Liver (tissue), 9 donors: Measurements from ENCODE around the gene LEMD2. TPM values are rescaled to one million over a fixed set of nuclear protein-coding genes. Genes with fewer than 3 reads are reported as not detected.

Source experiments
- DNase-seq: peaks from one replicate; pipeline ENCODE4 v3.0.0-alpha.2; 2017; ENCODE audit warnings: low spot score
- H3K27ac ChIP-seq, 2 donors: one replicate each; pipeline ENCODE4 v1.7.0; 2013; ENCODE audit warnings: inconsistent platforms in 2 of 2, low read length in 2 of 2, control low read depth in 1 of 2, low read depth in 1 of 2, mild to moderate bottlenecking in 1 of 2
- H3K27me3 ChIP-seq, 4 donors: one replicate each; pipeline versions ENCODE4 v1.6.1 to v1.7.0; 2013; ENCODE audit warnings: low read length in 3 of 4, inconsistent platforms in 1 of 4, mild to moderate bottlenecking in 1 of 4, moderate library complexity in 1 of 4; ENCODE audit not compliant: control insufficient read depth in 4 of 4, insufficient read depth in 4 of 4
- H3K36me3 ChIP-seq, 4 donors: one replicate each; pipeline versions ENCODE4 v1.6.1 to v1.7.0; 2013; ENCODE audit warnings: low read length in 3 of 4, mild to moderate bottlenecking in 3 of 4, low read depth in 1 of 4, moderate library complexity in 1 of 4; ENCODE audit not compliant: control insufficient read depth in 4 of 4, insufficient read depth in 3 of 4
- H3K4me1 ChIP-seq, 4 donors: one replicate each; pipeline versions ENCODE4 v1.6.1 to v1.7.0; 2013; ENCODE audit warnings: low read length in 3 of 4, mild to moderate bottlenecking in 3 of 4, moderate library complexity in 1 of 4; ENCODE audit not compliant: control insufficient read depth in 4 of 4, insufficient read depth in 4 of 4
- H3K4me3 ChIP-seq, 3 donors: one replicate each; pipeline versions ENCODE4 v1.6.1 to v1.7.0; 2013; ENCODE audit warnings: low read length in 3 of 3, control low read depth in 1 of 3, low read depth in 1 of 3, mild to moderate bottlenecking in 1 of 3
- H3K9ac ChIP-seq, 2 donors: one replicate each; pipeline ENCODE4 v1.7.0; 2013; ENCODE audit warnings: low read length in 2 of 2, mild to moderate bottlenecking in 2 of 2, moderate library complexity in 2 of 2, control low read depth in 1 of 2, low read depth in 1 of 2
- H3K9me3 ChIP-seq, 4 donors: one replicate each; pipeline versions ENCODE4 v1.6.1 to v1.7.0; 2013; ENCODE audit warnings: low read length in 3 of 4; ENCODE audit not compliant: control insufficient read depth in 4 of 4
- EGR1 ChIP-seq, 2 donors: IDR thresholded peaks; 2 replicates each; pipeline ENCODE4 v1.6.1; 2016 to 2018; ENCODE audit warnings: antibody characterized with exemption in 2 of 2, low read depth in 2 of 2
- FOXA1 ChIP-seq: IDR thresholded peaks from 2 replicates; pipeline ENCODE4 v1.6.1; 2016; ENCODE audit warnings: antibody characterized with exemption
- FOXA2 ChIP-seq: IDR thresholded peaks from 2 replicates; pipeline ENCODE4 v1.6.1; 2016; ENCODE audit warnings: antibody characterized with exemption
- GABPA ChIP-seq, 2 donors: IDR thresholded peaks in 1 of 2; conservative IDR thresholded peaks in 1 of 2; 2 replicates each; pipeline ENCODE4 v1.6.1; 2016; ENCODE audit warnings: antibody characterized with exemption in 2 of 2, mild to moderate bottlenecking in 1 of 2, moderate library complexity in 1 of 2
- HNF4A ChIP-seq, 2 donors: conservative IDR thresholded peaks; 2 replicates each; pipeline ENCODE4 v1.6.1; 2016; ENCODE audit warnings: antibody characterized with exemption in 2 of 2, mild to moderate bottlenecking in 2 of 2
- JUND ChIP-seq, 2 donors: IDR thresholded peaks; 2 replicates each; pipeline ENCODE4 v1.6.1; 2016; ENCODE audit warnings: antibody characterized with exemption in 2 of 2
- NR2F2 ChIP-seq: IDR thresholded peaks from 2 replicates; pipeline ENCODE4 v1.6.1; 2016; ENCODE audit warnings: antibody characterized with exemption
- RAD21 ChIP-seq, 2 donors: IDR thresholded peaks; 2 replicates each; pipeline ENCODE4 v1.6.1; 2016; ENCODE audit warnings: antibody characterized with exemption in 2 of 2, mild to moderate bottlenecking in 2 of 2
- RXRA ChIP-seq, 2 donors: IDR thresholded peaks; 2 replicates each; pipeline ENCODE4 v1.6.1; 2017 to 2018; ENCODE audit warnings: antibody characterized with exemption in 2 of 2, mild to moderate bottlenecking in 1 of 2
- SP1 ChIP-seq: IDR thresholded peaks from 2 replicates; pipeline ENCODE4 v1.6.1; 2018; ENCODE audit warnings: antibody characterized with exemption, mild to moderate bottlenecking
- TAF1 ChIP-seq: conservative IDR thresholded peaks from 2 replicates; pipeline ENCODE4 v1.6.1; 2016; ENCODE audit warnings: antibody characterized with exemption, mild to moderate bottlenecking
- YY1 ChIP-seq: IDR thresholded peaks from 2 replicates; pipeline ENCODE4 v1.6.1; 2016; ENCODE audit warnings: antibody characterized with exemption, mild to moderate bottlenecking
- WGBS: extraction: QIAGEN DNeasy Blood & Tissue Kit; methylation state at CpG from one replicate; pipeline ENCODE4 v1.1.7; 2013; 5-methylcytosine and 5-hydroxymethylcytosine counted together
- polyA plus RNA-seq, 2 donors: library from polyadenylated mRNA; stranded (reverse) in 1 of 2; unstranded in 1 of 2; fragments of 200-250 nt in 1 of 2; fragments of >200 nt in 1 of 2; fragmentation: Nextera tagmentation in 1 of 2; extraction: Ambion mirVana in 1 of 2; gene quantifications; one replicate each; pipeline versions ENCODE4 v1.2.1 to v1.2.3, GENCODE V29; 2013 to 2015
- total RNA-seq, 2 donors: library from RNA; depleted of rRNA; stranded (reverse); fragments of >200 nt; gene quantifications; one replicate each; pipeline ENCODE4 v1.2.3, GENCODE V29; 2014
- TF ChIP-seq, protein P1 (sequence below): IDR thresholded peaks from 2 replicates; pipeline ENCODE4 v1.6.1; 2016; ENCODE audit warnings: antibody characterized with exemption
- TF ChIP-seq, protein P2 (sequence below): IDR thresholded peaks from 2 replicates; pipeline ENCODE4 v1.6.1; 2016; ENCODE audit warnings: antibody characterized with exemption, mild to moderate bottlenecking
- TF ChIP-seq, protein P3 (sequence below): fragments of 150-350 bp; IDR thresholded peaks from 2 replicates; pipeline ENCODE4 v1.5.1; 2017; ENCODE audit warnings: improper control_type of control experiment, low read depth, low read length; ENCODE audit not compliant: missing input control
- TF ChIP-seq, protein P4 (sequence below): IDR thresholded peaks from 2 replicates; pipeline ENCODE4 v1.6.1; 2016; ENCODE audit warnings: antibody characterized with exemption
- TF ChIP-seq, protein P5 (sequence below): IDR thresholded peaks from 2 replicates; pipeline ENCODE4 v1.6.1; 2016; ENCODE audit warnings: antibody characterized with exemption
- donor health status: healthy.
- donor health status: healthy.
- donor health status: healthy.
- donor health status: healthy.
- donor health status: healthy.

The LEMD2 gene
- total and polyA plus RNA-seq, 4 donors = 6.5 to 23.1 (median 16.6) TPM

DNA sequence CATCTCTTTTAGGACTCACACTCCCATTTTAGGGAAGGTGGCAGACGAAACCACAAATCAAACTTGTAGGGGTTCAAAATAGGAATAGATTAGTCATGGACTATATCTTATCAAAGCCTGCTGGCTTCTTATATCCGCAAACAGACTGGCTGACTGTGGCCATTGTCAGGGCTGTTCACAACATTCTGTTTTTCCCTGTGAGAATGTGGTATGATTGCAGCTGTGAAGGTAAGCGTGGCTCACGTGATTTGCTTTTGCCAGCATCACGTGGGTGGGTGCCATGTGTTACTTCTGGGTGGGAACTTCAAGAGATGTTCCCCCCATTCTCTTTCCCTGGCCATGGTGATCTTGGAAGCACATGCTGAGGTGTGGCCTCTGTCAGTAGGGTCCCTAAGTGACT lies 48.1 kb downstream of the LEMD2 start:
- TF ChIP-seq RAD21 (IDR thresholded peaks at IDR 0.05) = no peak
- TF ChIP-seq EGR1 (IDR thresholded peaks at IDR 0.05; ENCODE audit: low read depth in 2 of 2) = no peak
- TF ChIP-seq, protein P1, sequence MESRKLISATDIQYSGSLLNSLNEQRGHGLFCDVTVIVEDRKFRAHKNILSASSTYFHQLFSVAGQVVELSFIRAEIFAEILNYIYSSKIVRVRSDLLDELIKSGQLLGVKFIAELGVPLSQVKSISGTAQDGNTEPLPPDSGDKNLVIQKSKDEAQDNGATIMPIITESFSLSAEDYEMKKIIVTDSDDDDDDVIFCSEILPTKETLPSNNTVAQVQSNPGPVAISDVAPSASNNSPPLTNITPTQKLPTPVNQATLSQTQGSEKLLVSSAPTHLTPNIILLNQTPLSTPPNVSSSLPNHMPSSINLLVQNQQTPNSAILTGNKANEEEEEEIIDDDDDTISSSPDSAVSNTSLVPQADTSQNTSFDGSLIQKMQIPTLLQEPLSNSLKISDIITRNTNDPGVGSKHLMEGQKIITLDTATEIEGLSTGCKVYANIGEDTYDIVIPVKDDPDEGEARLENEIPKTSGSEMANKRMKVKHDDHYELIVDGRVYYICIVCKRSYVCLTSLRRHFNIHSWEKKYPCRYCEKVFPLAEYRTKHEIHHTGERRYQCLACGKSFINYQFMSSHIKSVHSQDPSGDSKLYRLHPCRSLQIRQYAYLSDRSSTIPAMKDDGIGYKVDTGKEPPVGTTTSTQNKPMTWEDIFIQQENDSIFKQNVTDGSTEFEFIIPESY = no peak
- TF ChIP-seq HNF4A (conservative IDR thresholded peaks at IDR 0.05) = no peak
- no peak for TF ChIP-seq YY1
- no peak for TF ChIP-seq RXRA (IDR thresholded peaks at IDR 0.05)
- TF ChIP-seq, protein P2, sequence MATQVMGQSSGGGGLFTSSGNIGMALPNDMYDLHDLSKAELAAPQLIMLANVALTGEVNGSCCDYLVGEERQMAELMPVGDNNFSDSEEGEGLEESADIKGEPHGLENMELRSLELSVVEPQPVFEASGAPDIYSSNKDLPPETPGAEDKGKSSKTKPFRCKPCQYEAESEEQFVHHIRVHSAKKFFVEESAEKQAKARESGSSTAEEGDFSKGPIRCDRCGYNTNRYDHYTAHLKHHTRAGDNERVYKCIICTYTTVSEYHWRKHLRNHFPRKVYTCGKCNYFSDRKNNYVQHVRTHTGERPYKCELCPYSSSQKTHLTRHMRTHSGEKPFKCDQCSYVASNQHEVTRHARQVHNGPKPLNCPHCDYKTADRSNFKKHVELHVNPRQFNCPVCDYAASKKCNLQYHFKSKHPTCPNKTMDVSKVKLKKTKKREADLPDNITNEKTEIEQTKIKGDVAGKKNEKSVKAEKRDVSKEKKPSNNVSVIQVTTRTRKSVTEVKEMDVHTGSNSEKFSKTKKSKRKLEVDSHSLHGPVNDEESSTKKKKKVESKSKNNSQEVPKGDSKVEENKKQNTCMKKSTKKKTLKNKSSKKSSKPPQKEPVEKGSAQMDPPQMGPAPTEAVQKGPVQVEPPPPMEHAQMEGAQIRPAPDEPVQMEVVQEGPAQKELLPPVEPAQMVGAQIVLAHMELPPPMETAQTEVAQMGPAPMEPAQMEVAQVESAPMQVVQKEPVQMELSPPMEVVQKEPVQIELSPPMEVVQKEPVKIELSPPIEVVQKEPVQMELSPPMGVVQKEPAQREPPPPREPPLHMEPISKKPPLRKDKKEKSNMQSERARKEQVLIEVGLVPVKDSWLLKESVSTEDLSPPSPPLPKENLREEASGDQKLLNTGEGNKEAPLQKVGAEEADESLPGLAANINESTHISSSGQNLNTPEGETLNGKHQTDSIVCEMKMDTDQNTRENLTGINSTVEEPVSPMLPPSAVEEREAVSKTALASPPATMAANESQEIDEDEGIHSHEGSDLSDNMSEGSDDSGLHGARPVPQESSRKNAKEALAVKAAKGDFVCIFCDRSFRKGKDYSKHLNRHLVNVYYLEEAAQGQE = no peak
- no peak for TF ChIP-seq FOXA1
- TF ChIP-seq, protein P3, sequence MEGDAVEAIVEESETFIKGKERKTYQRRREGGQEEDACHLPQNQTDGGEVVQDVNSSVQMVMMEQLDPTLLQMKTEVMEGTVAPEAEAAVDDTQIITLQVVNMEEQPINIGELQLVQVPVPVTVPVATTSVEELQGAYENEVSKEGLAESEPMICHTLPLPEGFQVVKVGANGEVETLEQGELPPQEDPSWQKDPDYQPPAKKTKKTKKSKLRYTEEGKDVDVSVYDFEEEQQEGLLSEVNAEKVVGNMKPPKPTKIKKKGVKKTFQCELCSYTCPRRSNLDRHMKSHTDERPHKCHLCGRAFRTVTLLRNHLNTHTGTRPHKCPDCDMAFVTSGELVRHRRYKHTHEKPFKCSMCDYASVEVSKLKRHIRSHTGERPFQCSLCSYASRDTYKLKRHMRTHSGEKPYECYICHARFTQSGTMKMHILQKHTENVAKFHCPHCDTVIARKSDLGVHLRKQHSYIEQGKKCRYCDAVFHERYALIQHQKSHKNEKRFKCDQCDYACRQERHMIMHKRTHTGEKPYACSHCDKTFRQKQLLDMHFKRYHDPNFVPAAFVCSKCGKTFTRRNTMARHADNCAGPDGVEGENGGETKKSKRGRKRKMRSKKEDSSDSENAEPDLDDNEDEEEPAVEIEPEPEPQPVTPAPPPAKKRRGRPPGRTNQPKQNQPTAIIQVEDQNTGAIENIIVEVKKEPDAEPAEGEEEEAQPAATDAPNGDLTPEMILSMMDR = no peak
- TF ChIP-seq, protein P4, sequence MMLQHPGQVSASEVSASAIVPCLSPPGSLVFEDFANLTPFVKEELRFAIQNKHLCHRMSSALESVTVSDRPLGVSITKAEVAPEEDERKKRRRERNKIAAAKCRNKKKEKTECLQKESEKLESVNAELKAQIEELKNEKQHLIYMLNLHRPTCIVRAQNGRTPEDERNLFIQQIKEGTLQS = no peak
- no peak for TF ChIP-seq NR2F2
- TF ChIP-seq, protein P5, sequence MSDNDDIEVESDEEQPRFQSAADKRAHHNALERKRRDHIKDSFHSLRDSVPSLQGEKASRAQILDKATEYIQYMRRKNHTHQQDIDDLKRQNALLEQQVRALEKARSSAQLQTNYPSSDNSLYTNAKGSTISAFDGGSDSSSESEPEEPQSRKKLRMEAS = no peak
- no peak for TF ChIP-seq GABPA (IDR thresholded peaks at IDR 0.05 in 1 of 2, conservative IDR thresholded peaks at IDR 0.05 in 1 of 2)
- TF ChIP-seq FOXA2 = no peak
- TF ChIP-seq TAF1 = no peak
- no peak for TF ChIP-seq SP1
- no peak for TF ChIP-seq JUND (IDR thresholded peaks at IDR 0.05)
- Histone ChIP-seq H3K9ac (no peak overlapping the region), H3K4me1 (peaks cover 13 to 59% (median 44%) of the 10 kb centered on the region in 4 donors), H3K4me3 (no peak overlapping the region), H3K27ac (peak overlapping the region; percentile 87 to 93), H3K9me3 (no peaks in the 10 kb centered on the region), H3K36me3 (no peaks in the 10 kb centered on the region), H3K27me3 (no peaks in the 10 kb centered on the region)
- WGBS = 88% methylated on average over 5 of the region's 5 CpGs
- no peak for DNase-seq
